ENCODE results near the gene AADAT. TPM values are rescaled to one million over a fixed set of nuclear protein-coding genes. Genes with fewer than 3 reads are reported as not detected.

Gene AADAT
- 13.0 and 18.8 TPM in 2 replicates for total RNA-seq

DNA sequence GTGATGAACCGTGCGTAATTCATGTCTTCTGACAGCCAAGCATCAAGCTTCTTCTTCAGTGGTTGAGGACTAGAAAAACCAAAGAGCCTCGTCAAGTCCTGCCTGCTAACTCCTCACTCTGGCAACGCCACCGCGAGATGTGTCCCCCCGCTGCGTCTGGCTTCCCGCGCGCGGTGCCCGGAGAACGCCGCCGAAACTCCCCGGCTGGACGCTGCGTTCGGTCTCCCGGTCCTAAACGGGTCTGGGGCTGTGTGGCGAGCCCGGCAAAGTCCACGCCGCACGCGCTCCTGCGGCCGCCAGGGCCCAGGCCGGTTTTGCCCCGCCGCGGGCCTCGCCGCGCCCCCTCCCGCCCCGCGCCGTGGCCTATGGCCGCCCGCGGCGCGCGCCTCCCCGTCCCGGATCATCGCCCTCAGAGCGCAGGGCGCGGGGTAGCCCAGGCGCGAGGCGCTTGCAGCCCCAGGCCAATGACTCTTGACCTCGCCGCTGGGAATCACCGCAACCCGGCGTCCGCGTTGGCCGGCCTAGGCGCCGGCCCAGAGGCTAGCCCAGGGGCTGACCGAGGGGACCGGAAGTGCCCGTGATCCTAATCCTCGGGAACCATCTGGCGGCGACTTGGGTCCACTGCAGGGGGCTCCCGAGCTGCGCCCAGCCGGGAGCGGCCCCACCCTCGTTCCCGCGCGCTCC, at the start of gene AADAT:
Gene AADAT (minus strand): TSS at position 289 of the 684 bp plus-strand sequence. CDS start 266 bp downstream, at position 23.

DNA sequence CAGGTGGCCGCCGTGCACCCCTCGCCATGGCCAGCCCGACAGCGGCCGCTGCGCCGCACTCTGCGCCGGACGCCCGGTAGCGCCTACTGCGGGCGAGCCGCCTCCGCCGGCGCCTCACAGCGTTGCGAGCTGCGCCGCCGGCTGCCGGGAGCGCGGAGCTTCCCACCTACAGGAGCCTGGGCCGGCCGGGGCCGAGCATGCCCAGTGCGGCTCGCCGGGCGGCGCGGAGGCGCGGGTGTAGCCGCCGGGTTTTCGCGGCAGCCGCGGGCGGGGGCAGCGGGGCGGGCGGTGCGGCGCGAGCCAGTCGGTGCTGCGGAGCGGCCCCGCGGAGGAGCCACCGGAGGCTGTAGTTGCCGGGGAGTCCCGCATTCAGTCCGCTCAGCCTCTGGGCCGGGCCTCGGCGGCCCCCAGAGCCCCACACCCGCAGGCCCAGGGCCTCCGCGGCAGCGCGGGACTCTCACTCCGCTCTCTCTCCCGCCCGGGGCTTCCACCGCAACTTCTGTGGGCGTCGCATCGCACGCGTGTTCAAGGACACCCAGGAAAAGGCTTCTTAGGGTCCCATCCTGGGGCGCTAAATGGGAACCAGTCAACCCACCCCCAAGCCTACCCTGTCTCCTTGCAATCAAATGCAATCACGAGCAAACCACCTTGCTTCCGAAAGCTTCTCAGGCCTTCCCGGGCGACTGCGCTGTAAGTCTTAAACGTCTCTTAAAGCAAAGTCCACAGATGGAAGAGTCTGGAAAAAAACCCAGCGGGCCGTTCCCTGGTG, 63.3 kb downstream of the AADAT start, which contains the start of gene MFAP3L:
Gene MFAP3L (minus strand): TSS at position 143 of the 769 bp plus-strand sequence. CDS start 20,518 bp downstream, outside the sequence.

Small RNAs within 50 kb of the gene (small RNA-seq; reads per million reads assigned to genes)
- not detected for gene APOBEC3AP1

Other genes starting within 250 kb of the AADAT start
- 13.7 and 159 TPM in 2 replicates for gene MFAP3L, start 63.6 kb downstream of the AADAT start, total RNA-seq